HG03095 (cell line): ENCODE data around the gene MAPK6.
"Not testable (repeated sequence)": the region's sequence is repeated elsewhere in the genome, so short reads cannot be mapped to it uniquely, and the experiment has no call there.

Experiments
- ATAC-seq: cut with Tn5 transposase; IDR thresholded peaks from one replicate; pipeline ENCODE4 v1.9.1; 2021; ENCODE audit warnings: moderate library complexity; ENCODE audit not compliant: unreplicated experiment

The MAPK6 gene

GRCh38 chr15:52078876-52079700 is 60.1 kb downstream of the MAPK6 start:
- no peak for ATAC-seq

- ATAC-seq, result no peak
Measured at GRCh38 chr15:52080031-52080430, 61.0 kb downstream of the MAPK6 start.

- no peak for ATAC-seq
Measured at GRCh38 chr15:52080706-52081392, 61.8 kb downstream of the MAPK6 start.

- peak; percentile 69 for ATAC-seq
Measured at GRCh38 chr15:52082197-52083036, 63.4 kb downstream of the MAPK6 start.

- not testable (repeated sequence) for ATAC-seq
Measured at GRCh38 chr15:52083037-52083359, 64.0 kb downstream of the MAPK6 start.

- ATAC-seq, result no peak
Measured at GRCh38 chr15:52083603-52084002, 64.6 kb downstream of the MAPK6 start.

- no peak for ATAC-seq
Measured at GRCh38 chr15:52085299-52085698, 66.3 kb downstream of the MAPK6 start.

- no peak for ATAC-seq
Measured at GRCh38 chr15:52086011-52086786, 67.2 kb downstream of the MAPK6 start.

GRCh38 chr15:52090193-52090592 is 71.2 kb downstream of the MAPK6 start:
- no peak for ATAC-seq

- ATAC-seq, result no peak
Measured at GRCh38 chr15:52093167-52093538, 74.1 kb downstream of the MAPK6 start.

- ATAC-seq, result no peak
Measured at GRCh38 chr15:52093539-52094510, 74.8 kb downstream of the MAPK6 start.

GRCh38 chr15:52094811-52095584 is 76.0 kb downstream of the MAPK6 start:
- ATAC-seq, result no peak

GRCh38 chr15:52095597-52096262 is 76.7 kb downstream of the MAPK6 start:
- ATAC-seq, result no peak

- ATAC-seq, result not testable (repeated sequence)
Measured at GRCh38 chr15:52096536-52096935, 77.5 kb downstream of the MAPK6 start.

- ATAC-seq, result no peak
Measured at GRCh38 chr15:52097180-52097579, 78.2 kb downstream of the MAPK6 start.

- ATAC-seq, result no peak
Measured at GRCh38 chr15:52098323-52098722, 79.3 kb downstream of the MAPK6 start.

GRCh38 chr15:52099651-52100272 is 80.7 kb downstream of the MAPK6 start:
- ATAC-seq, result no peak
